ENCODE measurements around the gene SEMA7A.

The SEMA7A gene

GRCh38 chr15:74428970-74429780 is 4.6 kb downstream of the SEMA7A start:
- no peak for DNase-seq

DNA sequence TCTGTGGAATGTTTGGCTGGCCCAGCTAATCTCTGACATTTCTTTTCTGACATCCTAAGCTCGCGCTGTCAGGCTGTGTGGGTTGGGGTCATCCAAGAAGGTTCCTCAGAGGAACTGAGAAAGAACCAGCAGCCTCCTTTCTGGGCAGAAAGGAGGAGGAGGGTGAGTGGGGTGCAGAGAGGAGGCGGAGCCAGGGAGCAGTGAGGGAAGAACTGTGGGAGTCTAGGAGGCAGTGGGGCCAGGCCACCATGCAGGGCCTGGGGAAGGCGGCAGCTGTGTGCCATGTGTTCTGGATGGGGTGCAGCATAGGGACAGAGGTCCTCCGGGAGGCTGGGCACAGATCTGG is 5.3 kb downstream of the SEMA7A start:
- no peak for DNase-seq

DNA sequence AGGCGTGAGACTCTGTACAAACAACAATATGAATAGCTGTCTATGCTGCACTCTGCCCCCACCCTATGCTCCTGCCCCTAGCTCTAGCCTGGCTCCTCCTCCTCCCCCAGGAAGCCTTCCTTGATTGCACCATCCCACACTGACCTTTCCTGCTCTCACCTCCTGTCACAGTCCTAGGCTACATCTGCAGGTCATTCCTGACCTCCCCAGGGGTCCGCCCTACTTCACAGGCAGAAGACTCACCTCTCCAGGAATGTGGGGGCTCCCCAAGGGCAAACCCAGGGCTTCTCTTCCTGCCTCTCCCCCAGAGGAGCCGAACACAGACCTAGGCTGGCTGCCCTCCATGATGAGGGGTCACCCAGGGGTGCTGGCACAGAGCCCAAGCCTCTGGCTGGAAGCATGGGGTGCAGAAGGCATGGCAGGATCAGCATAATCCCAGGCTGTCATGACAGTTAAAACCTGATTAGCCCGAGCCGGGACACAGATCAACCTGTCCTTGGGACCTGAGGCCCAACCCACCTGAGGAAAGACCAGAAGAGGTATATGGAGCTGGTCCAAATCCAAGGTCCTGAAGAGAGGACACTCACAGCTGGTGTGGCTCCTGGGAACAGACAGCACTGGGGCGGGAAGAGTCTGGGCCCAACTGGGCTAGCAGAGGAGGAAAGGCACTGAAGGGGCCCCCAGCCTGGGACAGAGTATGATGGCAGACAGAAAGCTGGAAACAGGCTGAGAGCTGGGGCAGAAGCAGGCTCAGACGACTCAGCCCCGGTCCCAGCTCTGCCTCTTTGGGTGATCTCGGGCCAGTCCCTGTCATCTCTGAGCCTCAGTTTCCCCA is 5.9 kb downstream of the SEMA7A start:
- DNase-seq = no peak

GRCh38 chr15:74426404-74427281 is 7.1 kb downstream of the SEMA7A start:
- no peak for DNase-seq

GRCh38 chr15:74425630-74426029 is 8.1 kb downstream of the SEMA7A start:
- DNase-seq = no peak

DNA sequence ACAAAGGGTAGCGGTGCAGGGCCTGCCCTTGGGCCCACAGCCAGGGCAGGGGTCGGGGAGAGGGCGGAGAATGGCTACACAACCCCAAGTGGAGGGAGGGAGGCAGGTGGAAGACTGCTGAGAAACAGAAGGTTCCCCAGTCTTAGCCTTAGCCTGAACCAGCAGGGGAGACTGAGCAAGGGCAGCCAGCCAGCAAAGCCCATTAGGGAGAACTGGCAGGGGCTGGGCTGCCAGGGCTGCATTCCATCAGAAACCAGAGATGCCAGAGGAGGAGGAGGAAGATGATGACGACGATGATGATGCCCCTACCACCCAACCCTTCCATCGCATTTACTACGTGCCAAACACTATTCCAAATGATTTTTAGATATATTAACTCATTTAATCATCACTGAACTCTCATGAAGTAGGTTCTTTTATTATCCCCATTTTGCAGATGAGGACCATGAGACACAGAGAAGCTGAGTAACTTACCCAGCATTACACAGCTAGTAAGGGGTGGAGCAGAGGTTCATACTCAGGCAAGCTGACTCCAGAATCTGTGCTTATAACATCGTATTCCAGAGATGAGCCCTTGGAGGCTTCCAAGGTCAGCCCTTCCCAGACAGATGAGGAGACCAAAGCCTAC is 8.7 kb downstream of the SEMA7A start:
- no peak for DNase-seq

- no peak for DNase-seq
These were observed 10.1 kb downstream of the SEMA7A start for GRCh38 chr15:74423431-74424257.

DNA sequence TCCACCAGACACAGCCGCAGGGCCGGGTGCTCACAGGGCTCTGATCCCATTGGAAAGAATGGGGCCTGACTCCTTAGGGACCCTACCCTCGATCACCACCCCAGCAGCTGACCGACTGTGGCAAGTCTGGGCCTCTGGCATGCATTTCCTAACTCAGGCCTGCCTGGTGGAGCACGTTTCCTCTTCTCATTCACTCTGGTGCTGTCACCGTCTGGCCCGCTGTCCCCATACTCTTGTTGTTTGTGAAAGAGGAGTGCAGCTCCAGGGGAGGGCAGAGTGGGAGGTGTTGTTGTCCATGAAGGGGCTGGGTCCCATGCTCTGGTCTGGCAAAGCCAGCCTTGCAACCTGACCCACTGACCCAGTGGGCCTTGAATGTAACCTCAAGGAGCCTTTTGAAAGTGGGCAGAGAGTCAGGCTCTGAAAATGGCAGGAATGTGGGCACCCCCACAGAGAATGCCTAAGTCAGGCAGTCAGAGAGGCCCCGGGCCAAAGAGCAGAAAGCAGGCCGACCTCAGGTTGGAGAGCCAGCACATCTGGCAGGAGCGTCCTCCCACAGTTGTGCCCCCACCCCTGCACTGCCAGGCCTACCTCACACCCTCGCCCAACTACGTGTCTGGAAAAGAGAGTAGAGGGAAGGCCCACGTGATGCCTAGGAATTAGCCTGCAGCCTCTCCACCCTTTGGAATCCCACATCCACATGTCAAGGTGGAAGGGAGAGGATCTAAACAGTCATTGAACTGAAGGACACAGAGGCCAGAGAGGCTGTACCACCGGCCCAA is 10.9 kb downstream of the SEMA7A start:
- DNase-seq = no peak

GRCh38 chr15:74422265-74422651 is 11.5 kb downstream of the SEMA7A start:
- DNase-seq = no peak

GRCh38 chr15:74421302-74422245 is 12.2 kb downstream of the SEMA7A start:
- DNase-seq = no peak

DNA sequence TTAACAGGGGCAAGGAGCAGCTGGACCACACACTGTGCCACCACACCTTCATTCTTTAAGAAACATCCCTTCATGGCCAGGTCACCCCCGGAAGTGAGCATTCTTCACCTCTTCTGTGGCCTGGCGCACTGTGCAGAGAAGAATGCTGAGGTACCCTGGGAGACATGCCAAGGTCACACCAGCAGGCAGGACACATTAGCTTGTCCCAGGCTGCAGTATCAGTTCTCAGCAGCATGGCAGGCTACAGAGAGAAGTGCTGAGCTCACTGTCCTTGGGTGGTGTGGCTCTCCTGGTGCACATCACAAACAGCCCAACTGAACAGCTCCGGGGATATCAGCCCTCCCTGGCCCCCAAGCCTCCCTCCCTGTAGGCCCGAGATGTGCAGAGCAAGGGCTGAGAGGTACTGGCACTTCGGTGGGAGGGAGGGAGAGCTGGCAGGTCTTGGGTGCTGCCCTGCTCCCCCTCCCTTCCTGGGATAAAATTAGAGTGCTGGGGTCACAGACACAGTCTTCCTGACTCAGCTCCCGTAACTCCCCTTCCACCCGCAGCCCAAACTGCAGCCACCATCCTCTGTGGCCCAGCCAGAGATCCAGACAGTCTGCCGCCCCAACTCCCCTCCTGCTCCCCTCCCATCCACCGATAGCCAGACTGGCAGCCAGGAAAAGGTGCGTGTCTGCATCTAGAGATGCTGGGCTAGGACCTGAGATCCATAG is 13.4 kb downstream of the SEMA7A start:
- no peak for DNase-seq

GRCh38 chr15:74419432-74419831 is 14.3 kb downstream of the SEMA7A start:
- no peak for DNase-seq

- no peak for DNase-seq
These were observed 15.0 kb downstream of the SEMA7A start for GRCh38 chr15:74418575-74419338.

- no peak for DNase-seq
These were observed 16.1 kb downstream of the SEMA7A start for GRCh38 chr15:74417670-74418069.

DNA sequence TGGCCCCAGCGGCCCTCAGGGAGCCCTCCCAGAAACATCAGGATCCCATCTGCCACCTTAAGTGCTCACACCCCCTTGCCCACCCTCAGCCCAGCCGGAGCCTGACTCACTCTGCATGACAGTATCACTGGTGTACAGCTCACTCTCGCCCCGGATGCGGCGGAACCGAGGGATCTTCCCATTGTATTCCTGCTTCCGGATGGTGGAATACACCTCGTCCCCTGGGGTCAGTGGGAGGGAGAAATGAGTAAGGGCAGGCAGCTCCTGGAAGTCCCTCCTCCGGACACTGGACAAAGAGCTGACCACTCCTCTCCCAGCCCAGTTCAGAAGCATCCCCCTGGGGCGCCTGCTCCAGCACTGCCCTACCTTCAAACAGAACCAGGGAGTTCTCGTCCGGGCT is 16.5 kb downstream of the SEMA7A start:
- DNase-seq = no peak

GRCh38 chr15:74415966-74416916 is 17.5 kb downstream of the SEMA7A start:
- DNase-seq = no peak

Measured in NCI-H510A (cell line).